GM12891 (cell line): ENCODE data around the gene MEF2C.

Source experiments
- POLR2A ChIP-seq: IDR thresholded peaks from 2 replicates; pipeline ENCODE4 v1.6.1; 2011; ENCODE audit warnings: low read depth, low read length, control low read depth
- POLR2AphosphoS5 ChIP-seq: IDR thresholded peaks from 2 replicates; pipeline ENCODE4 v1.6.1; 2011; ENCODE audit warnings: low read depth, low read length, control low read depth
- SPI1 ChIP-seq: IDR thresholded peaks from 2 replicates; pipeline ENCODE4 v1.6.1; 2011; ENCODE audit warnings: low read depth, low read length, control low read depth
- TAF1 ChIP-seq: IDR thresholded peaks from 2 replicates; pipeline ENCODE4 v1.6.1; 2011; ENCODE audit warnings: low read depth, low read length, control low read depth

- no peak for TF ChIP-seq POLR2AphosphoS5
- TF ChIP-seq TAF1 = no peak
- no peak for TF ChIP-seq POLR2A
- no peak for TF ChIP-seq SPI1
These were observed 41.8 kb downstream of the MEF2C start for GRCh38 chr5:88841212-88841611.
